Stomach (tissue), 4 donors: ENCODE data around the gene JAG1.

ENCODE experiments used
- CTCF ChIP-seq, 7 experiments: fragments of 450-650 bp in 4 of 7; fragments of 200-600 bp in 3 of 7; sonication (generic) in 3 of 7; IDR thresholded peaks; one replicate each; pipeline ENCODE4 v1.5.1; 2016 to 2019; ENCODE audit warnings: antibody characterized with exemption in 7 of 7, control low read depth in 2 of 7, mild to moderate bottlenecking in 1 of 7
- EP300 ChIP-seq: sonication (generic); formaldehyde crosslinking; IDR thresholded peaks from one replicate; pipeline ENCODE4 v1.6.1; 2017; ENCODE audit warnings: antibody characterized with exemption
- POLR2A ChIP-seq, 4 donors: fragments of 450-650 bp; IDR thresholded peaks; one replicate each; pipeline ENCODE4 v1.6.1; 2016; ENCODE audit warnings: antibody characterized with exemption in 4 of 4, control low read depth in 2 of 4, mild to moderate bottlenecking in 1 of 4, moderate library complexity in 1 of 4
- POLR2AphosphoS5 ChIP-seq, 3 donors: sonication (generic); formaldehyde crosslinking; IDR thresholded peaks; one replicate each; pipeline ENCODE4 v1.6.1; 2016; ENCODE audit warnings: antibody characterized with exemption in 3 of 3

GRCh38 chr20:10595266-10595665 is 78.5 kb downstream of the JAG1 start:
- TF ChIP-seq EP300 (no peak), POLR2AphosphoS5 (IDR thresholded peaks at IDR 0.05) (no peak), CTCF (IDR thresholded peaks at IDR 0.05) (no peak), POLR2A (IDR thresholded peaks at IDR 0.05) (no peak)
